Measurements from ENCODE around the gene PDE6B.

DNA sequence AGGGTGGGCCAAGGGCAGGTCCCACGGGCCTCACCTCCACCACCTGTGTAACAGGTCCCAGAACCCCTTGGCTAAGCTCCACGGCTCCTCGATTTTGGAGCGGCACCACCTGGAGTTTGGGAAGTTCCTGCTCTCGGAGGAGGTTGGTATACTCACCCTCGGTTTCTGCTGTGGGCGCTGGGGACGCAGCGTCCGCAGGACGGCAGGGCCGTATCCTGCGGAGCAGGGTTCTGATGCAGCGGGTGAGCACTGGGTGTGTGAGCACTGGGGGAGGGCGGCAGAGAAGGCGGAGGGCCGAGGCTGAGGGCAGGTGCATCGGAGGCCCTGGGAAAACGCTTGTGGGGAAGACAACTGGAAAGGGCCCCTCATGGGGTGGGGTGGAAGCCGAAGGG lies 37.7 kb downstream of the PDE6B start:
- TF ChIP-seq, protein P1, sequence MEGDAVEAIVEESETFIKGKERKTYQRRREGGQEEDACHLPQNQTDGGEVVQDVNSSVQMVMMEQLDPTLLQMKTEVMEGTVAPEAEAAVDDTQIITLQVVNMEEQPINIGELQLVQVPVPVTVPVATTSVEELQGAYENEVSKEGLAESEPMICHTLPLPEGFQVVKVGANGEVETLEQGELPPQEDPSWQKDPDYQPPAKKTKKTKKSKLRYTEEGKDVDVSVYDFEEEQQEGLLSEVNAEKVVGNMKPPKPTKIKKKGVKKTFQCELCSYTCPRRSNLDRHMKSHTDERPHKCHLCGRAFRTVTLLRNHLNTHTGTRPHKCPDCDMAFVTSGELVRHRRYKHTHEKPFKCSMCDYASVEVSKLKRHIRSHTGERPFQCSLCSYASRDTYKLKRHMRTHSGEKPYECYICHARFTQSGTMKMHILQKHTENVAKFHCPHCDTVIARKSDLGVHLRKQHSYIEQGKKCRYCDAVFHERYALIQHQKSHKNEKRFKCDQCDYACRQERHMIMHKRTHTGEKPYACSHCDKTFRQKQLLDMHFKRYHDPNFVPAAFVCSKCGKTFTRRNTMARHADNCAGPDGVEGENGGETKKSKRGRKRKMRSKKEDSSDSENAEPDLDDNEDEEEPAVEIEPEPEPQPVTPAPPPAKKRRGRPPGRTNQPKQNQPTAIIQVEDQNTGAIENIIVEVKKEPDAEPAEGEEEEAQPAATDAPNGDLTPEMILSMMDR (IDR thresholded peaks at IDR 0.05; ENCODE audit: poor library complexity, severe bottlenecking), result no peak
- TF ChIP-seq POLR2AphosphoS5 (IDR thresholded peaks at IDR 0.05) (no peak), EP300 (conservative IDR thresholded peaks at IDR 0.05; ENCODE audit: poor library complexity, severe bottlenecking) (no peak), EZH2 (IDR thresholded peaks at IDR 0.05; ENCODE audit: borderline replicate concordance, insufficient read depth, low read length, poor library complexity, severe bottlenecking) (no peak), MXI1 (conservative IDR thresholded peaks at IDR 0.05; ENCODE audit: poor library complexity, severe bottlenecking) (no peak), TAF1 (IDR thresholded peaks at IDR 0.05; ENCODE audit: low read depth) (no peak)
